ENCODE data around the gene MAP3K14.
"Not testable (repeated sequence)": the region's sequence is repeated elsewhere in the genome, so short reads cannot be mapped to it uniquely, and the experiment has no call there.

MAP3K14 gene

GRCh38 chr17:45316434-45317110 lies at the start of gene MAP3K14:
Gene MAP3K14, minus strand, starts transcription at chr17:45317020. Its CDS starts 26,275 bp downstream, at chr17:45290745.
- no peak for DNase-seq

GRCh38 chr17:45366049-45366448 lies 49.2 kb upstream of the MAP3K14 start:
- no peak for DNase-seq

GRCh38 chr17:45364531-45365390 lies 47.9 kb upstream of the MAP3K14 start:
- no peak for DNase-seq

GRCh38 chr17:45363498-45363897 lies 46.7 kb upstream of the MAP3K14 start:
- no peak for DNase-seq

- no peak for DNase-seq
Observed at GRCh38 chr17:45361976-45362375, 45.2 kb upstream of the MAP3K14 start.

GRCh38 chr17:45361451-45361850 lies 44.6 kb upstream of the MAP3K14 start:
- DNase-seq = no peak

- DNase-seq = no peak
Observed at GRCh38 chr17:45357364-45357997, 40.7 kb upstream of the MAP3K14 start.

- no peak for DNase-seq
Observed at GRCh38 chr17:45355087-45355486, 38.3 kb upstream of the MAP3K14 start.

GRCh38 chr17:45353043-45353442 lies 36.2 kb upstream of the MAP3K14 start:
- no peak for DNase-seq

- DNase-seq = no peak
Observed at GRCh38 chr17:45351831-45352230, 35.0 kb upstream of the MAP3K14 start.

GRCh38 chr17:45347444-45347843 lies 30.6 kb upstream of the MAP3K14 start:
- DNase-seq = no peak

GRCh38 chr17:45346216-45347015 lies 29.6 kb upstream of the MAP3K14 start:
- DNase-seq = no peak

- no peak for DNase-seq
Observed at GRCh38 chr17:45345554-45346215, 28.9 kb upstream of the MAP3K14 start.

- DNase-seq = no peak
Observed at GRCh38 chr17:45345246-45345553, 28.4 kb upstream of the MAP3K14 start.

GRCh38 chr17:45343967-45344664 lies 27.3 kb upstream of the MAP3K14 start:
- DNase-seq = not testable (repeated sequence)

GRCh38 chr17:45342871-45343526 lies 26.2 kb upstream of the MAP3K14 start:
- no peak for DNase-seq

GRCh38 chr17:45342306-45342705 lies 25.5 kb upstream of the MAP3K14 start:
- DNase-seq = no peak

- no peak for DNase-seq
Observed at GRCh38 chr17:45341533-45342158, 24.8 kb upstream of the MAP3K14 start.

GRCh38 chr17:45339646-45340605 lies 23.1 kb upstream of the MAP3K14 start:
- DNase-seq = no peak

All from NCI-H524 treated with DMSO at 0.1 percent for 48 hours (cell line).